Measurements from ENCODE around the gene MOB3A. TPM values are rescaled to one million over a fixed set of nuclear protein-coding genes. Genes with fewer than 3 reads are reported as not detected.

MOB3A gene
- total and polyA plus RNA-seq, 10 of the 15 experiments (the other 5 are each of a cell fraction or from before 2014, with no cell fraction given): 7.5 to 229 (median 79.4) TPM

- peak; percentile 75 for TF ChIP-seq BCL3 (IDR thresholded peaks at IDR 0.05; ENCODE audit: borderline replicate concordance, insufficient read depth, low read depth, low read length, poor library complexity, severe bottlenecking)
- TF ChIP-seq FOXK2 (IDR thresholded peaks at IDR 0.05): no peak
- TF ChIP-seq RB1 (IDR thresholded peaks at IDR 0.05; ENCODE audit: borderline replicate concordance): 0 out of 2 replicates have a peak, but pooled peaks have one; percentile 27
- no peak for TF ChIP-seq JUND (IDR thresholded peaks at IDR 0.05; ENCODE audit: low read depth, low read length)
- TF ChIP-seq SMC3 (IDR thresholded peaks at IDR 0.05; ENCODE audit: borderline replicate concordance, low read length): no peak; the same call in 1 of the 2 replicates
- TF ChIP-seq USF2 (IDR thresholded peaks at IDR 0.05; ENCODE audit: borderline replicate concordance, low read depth, low read length): no peak
- no peak for TF ChIP-seq E2F8 (IDR thresholded peaks at IDR 0.05; ENCODE audit: low read depth, partially characterized antibody)
- no peak for TF ChIP-seq IRF5 (IDR thresholded peaks at IDR 0.05; ENCODE audit: borderline replicate concordance)
- TF ChIP-seq SIX5 (IDR thresholded peaks at IDR 0.05; ENCODE audit: low read depth, low read length, severe bottlenecking): no peak
- TF ChIP-seq ZBTB11 (CRISPR knock-in tag; IDR thresholded peaks at IDR 0.05): no peak
- TF ChIP-seq BCL11A (IDR thresholded peaks at IDR 0.05; ENCODE audit: low read depth, low read length): no peak
- no peak for TF ChIP-seq ZBED1 (IDR thresholded peaks at IDR 0.05; ENCODE audit: borderline replicate concordance)
- TF ChIP-seq MTA2 (IDR thresholded peaks at IDR 0.05; ENCODE audit: low read depth): peak; percentile 74
- no peak for TF ChIP-seq NFIC (IDR thresholded peaks at IDR 0.05; ENCODE audit: low read depth, low read length)
- no peak for TF ChIP-seq KAT2A (conservative IDR thresholded peaks at IDR 0.05; ENCODE audit: control insufficient read depth, low read depth, low read length)
- TF ChIP-seq HSF1 (IDR thresholded peaks at IDR 0.05; ENCODE audit: low read depth, low read length): no peak
These were observed 44.1 kb downstream of the MOB3A start (continued) for GRCh38 chr19:2051773-2052704.

All from GM12878 (cell line).